HepG2 (cell line): ENCODE results near the gene KATNBL1. TPM values are rescaled to one million over a fixed set of nuclear protein-coding genes. Genes with fewer than 3 reads are reported as not detected.

Experiments
- ATAC-seq: fragments of 200-7000 bp; cut with Tn5 transposase; 3 replicates; pipeline ENCODE4 v1.9.1; 2020; ENCODE audit warnings: mild to moderate bottlenecking, moderate library complexity
- BruUV-seq: library from RNA; stranded (reverse); fragments of 400-500 nt; replicated peaks from 2 replicates; lab custom pipeline; 2021; lab: Mats Ljungman, UMichigan
- CTCF ChIA-PET: fragments of 300-600 bp; formaldehyde crosslinking; extraction: SDS; loops from one replicate; lab custom pipeline; 2021; ENCODE audit warnings: low total read pairs, inconsistent platforms, low intra/inter-chr PET ratio; lab: Yijun Ruan, JAX
- POLR2A ChIA-PET: fragments of 350-600 bp; sonication (Branson Sonifier 250); formaldehyde crosslinking; loops from one replicate; lab custom pipeline; 2020; ENCODE audit warnings: antibody characterized with exemption, inconsistent platforms; lab: Yijun Ruan, JAX
- DNase-seq: peaks from one replicate; pipeline ENCODE4 v3.0.0-alpha.2; 2015; ENCODE audit warnings: low spot score
- FAIRE-seq: peaks from 3 replicates; lab custom pipeline; 2011; peaks lifted over from hg19 to GRCh38; lab: Jason Lieb, UNC
- H2AFZ ChIP-seq: one replicate; pipeline ENCODE4 v1.6.1; 2011; ENCODE audit warnings: low read length, inconsistent platforms
- H3K27ac ChIP-seq: fragments of 300-600 bp; 3 replicates; pipeline ENCODE4 v1.8.0; 2011; ENCODE audit warnings: mixed run types, mild to moderate bottlenecking, mixed read lengths, low read length, inconsistent platforms; ENCODE audit not compliant: insufficient read depth; ENCODE audit errors: extremely low read length
- H3K27me3 ChIP-seq, 2 experiments: fragments of 200-600 bp in 1 of 2; 2 replicates in 1 of 2; 3 replicates in 1 of 2; pipeline versions ENCODE4 v1.6.0 to v1.8.0; 2011; ENCODE audit warnings: low read length in 2 of 2, mild to moderate bottlenecking in 2 of 2, moderate library complexity in 2 of 2, inconsistent platforms in 1 of 2; ENCODE audit not compliant: insufficient read depth in 2 of 2, control insufficient read depth in 1 of 2
- H3K36me3 ChIP-seq, 2 experiments: fragments of 200-600 bp in 1 of 2; replicated peaks in 1 of 2; 2 replicates in 1 of 2; 3 replicates in 1 of 2; pipeline versions ENCODE4 v1.5.1 to v1.8.0; 2011; ENCODE audit warnings: low read length in 2 of 2, inconsistent platforms in 1 of 2; ENCODE audit not compliant: insufficient read depth in 2 of 2, control insufficient read depth in 1 of 2
- H3K4me1 ChIP-seq: 2 replicates; pipeline ENCODE4 v1.5.1; 2012; ENCODE audit warnings: low read length, inconsistent platforms; ENCODE audit not compliant: insufficient read depth
- H3K4me2 ChIP-seq: 2 replicates; pipeline ENCODE4 v1.6.0; 2011; ENCODE audit warnings: low read depth, low read length, inconsistent platforms
- H3K4me3 ChIP-seq, 3 experiments: fragments of 200-600 bp in 1 of 3; sonication (generic), shearing (Covaris generic) in 1 of 3; replicated peaks in 1 of 3; 2 replicates each; pipeline ENCODE4 v1.5.1; 2011 to 2016; ENCODE audit warnings: low read length in 3 of 3, inconsistent platforms in 2 of 3, low read depth in 2 of 3, mild to moderate bottlenecking in 2 of 3, control low read depth in 1 of 3, mixed read lengths in 1 of 3; ENCODE audit not compliant: insufficient read depth in 1 of 3
- H3K79me2 ChIP-seq: one replicate; pipeline ENCODE4 v1.6.1; 2011; ENCODE audit warnings: low read length, inconsistent platforms; ENCODE audit not compliant: insufficient read depth
- H3K9ac ChIP-seq: 2 replicates; pipeline ENCODE4 v1.6.0; 2011; ENCODE audit warnings: mild to moderate bottlenecking, low read depth, low read length, inconsistent platforms; ENCODE audit not compliant: insufficient read depth
- H3K9me3 ChIP-seq: 2 replicates; pipeline ENCODE4 v1.5.1; 2012; ENCODE audit warnings: mild to moderate bottlenecking, low read length
- H4K20me1 ChIP-seq: 2 replicates; pipeline ENCODE4 v1.6.0; 2011; ENCODE audit warnings: inconsistent platforms, mild to moderate bottlenecking, low read length, moderate library complexity; ENCODE audit not compliant: insufficient read depth
- ATF2 ChIP-seq: sonication (generic); formaldehyde crosslinking; IDR thresholded peaks from 2 replicates; pipeline ENCODE4 v1.4.0; 2020; ENCODE audit warnings: missing genetic modification reagents
- EP300 ChIP-seq, 3 experiments: sonication (generic) in 1 of 3; formaldehyde crosslinking in 1 of 3; IDR thresholded peaks; 2 replicates each; pipeline versions ENCODE4 v1.5.1 to v1.6.1; 2011 to 2020; ENCODE audit warnings: low read depth in 2 of 3, low read length in 2 of 3, borderline replicate concordance in 1 of 3, improper control_type of control experiment in 1 of 3, mild to moderate bottlenecking in 1 of 3, missing genetic modification reagents in 1 of 3, moderate library complexity in 1 of 3
- HNRNPL ChIP-seq: fragments of 200-400 bp; formaldehyde crosslinking; IDR thresholded peaks from 2 replicates; pipeline ENCODE4 v1.6.1; 2017; ENCODE audit warnings: mild to moderate bottlenecking, low read depth, low read length
- MLXIP ChIP-seq: sonication (generic); formaldehyde crosslinking; IDR thresholded peaks from 2 replicates; pipeline ENCODE4 v1.9.0; 2021; ENCODE audit warnings: missing genetic modification reagents, borderline replicate concordance
- MXD3 ChIP-seq: IDR thresholded peaks from 2 replicates; pipeline ENCODE4 v1.6.1; 2016; ENCODE audit warnings: mild to moderate bottlenecking, missing biosample characterization, missing genetic modification reagents
- NFRKB ChIP-seq: fragments of 450-650 bp; IDR thresholded peaks from 2 replicates; pipeline ENCODE4 v1.6.1; 2017
- PHB2 ChIP-seq: fragments of 450-650 bp; IDR thresholded peaks from 2 replicates; pipeline ENCODE4 v1.6.1; 2018; ENCODE audit not compliant: partially characterized antibody
- TBP ChIP-seq: sonication (generic); formaldehyde crosslinking; IDR thresholded peaks from 2 replicates; pipeline ENCODE4 v1.5.0; 2020; ENCODE audit warnings: missing genetic modification reagents
- ZFYVE20 ChIP-seq: sonication (generic); formaldehyde crosslinking; IDR thresholded peaks from 2 replicates; pipeline ENCODE4 v1.8.0; 2023; ENCODE audit warnings: low read depth, mild to moderate bottlenecking, moderate library complexity, missing genetic modification reagents, borderline replicate concordance
- ZNF552 ChIP-seq: sonication (generic); formaldehyde crosslinking; IDR thresholded peaks from 2 replicates; pipeline ENCODE4 v1.9.0; 2022; ENCODE audit warnings: missing genetic modification reagents, mild to moderate bottlenecking, borderline replicate concordance
- ZNF746 ChIP-seq: sonication (generic); formaldehyde crosslinking; IDR thresholded peaks from 2 replicates; pipeline ENCODE4 v1.8.0; 2022; ENCODE audit warnings: mild to moderate bottlenecking, missing genetic modification reagents
- ZNF790 ChIP-seq: sonication (generic); formaldehyde crosslinking; IDR thresholded peaks from 2 replicates; pipeline ENCODE4 v1.8.0; 2022; ENCODE audit warnings: missing genetic modification reagents, mild to moderate bottlenecking, borderline replicate concordance
- WGBS: methylation state at CpG from one replicate; pipeline ENCODE4 v1.1.6; 2017; ENCODE audit warnings: low lambda C conversion rate; 5-methylcytosine and 5-hydroxymethylcytosine counted together
- in situ Hi-C: cut with HindIII; loops from 2 replicates; pipeline ENCODE4 v1.10.0; 2017; ENCODE audit warnings: low pct_unique_long_range_greater_than_20kb; ENCODE audit not compliant: extremely low pct_ligation_motif_present
- intact Hi-C: fragments of 100-400 bp; cut with micrococcal nuclease; formaldehyde crosslinking; loops from one replicate; pipeline ENCODE4 v1.10.0; 2022; ENCODE audit not compliant: unreplicated experiment
- polyA plus RNA-seq, 8 experiments: library from polyadenylated mRNA; depleted of rRNA in 3 of 8; stranded (reverse) in 7 of 8; unstranded in 1 of 8; fragments of >200 nt; fragmentation: Illumina TruSeq in 4 of 8; extraction: Trizol in 4 of 8; gene quantifications; 2 replicates each; pipeline versions ENCODE4 v1.2.1 to v1.2.3, GENCODE V29; 2011 to 2016; ENCODE audit warnings: low read depth in 4 of 8, missing spikeins in 1 of 8, mixed read lengths in 1 of 8; ENCODE audit not compliant: insufficient read depth in 1 of 8
- total RNA-seq, 5 experiments: library from RNA; depleted of rRNA; stranded (reverse); fragments of >200 nt; fragmentation: Illumina TruSeq; extraction: Trizol; gene quantifications; 2 replicates each; pipeline ENCODE4 v1.2.3, GENCODE V29; 2016; ENCODE audit warnings: low read depth in 1 of 5
- TF ChIP-seq, protein P1 (sequence below): sonication (generic); formaldehyde crosslinking; IDR thresholded peaks from 2 replicates; pipeline ENCODE4 v1.9.0; 2021; ENCODE audit warnings: missing genetic modification reagents, borderline replicate concordance
- TF ChIP-seq, protein P2 (sequence below): sonication (generic); formaldehyde crosslinking; IDR thresholded peaks from 2 replicates; pipeline ENCODE4 v1.8.1; 2023; ENCODE audit warnings: mild to moderate bottlenecking, missing genetic modification reagents, borderline replicate concordance

KATNBL1 gene
- total and polyA plus RNA-seq, 2 of the 13 experiments (the other 11 are each of a cell fraction or from before 2014, with no cell fraction given) = 23.4 to 42.8 TPM

DNA sequence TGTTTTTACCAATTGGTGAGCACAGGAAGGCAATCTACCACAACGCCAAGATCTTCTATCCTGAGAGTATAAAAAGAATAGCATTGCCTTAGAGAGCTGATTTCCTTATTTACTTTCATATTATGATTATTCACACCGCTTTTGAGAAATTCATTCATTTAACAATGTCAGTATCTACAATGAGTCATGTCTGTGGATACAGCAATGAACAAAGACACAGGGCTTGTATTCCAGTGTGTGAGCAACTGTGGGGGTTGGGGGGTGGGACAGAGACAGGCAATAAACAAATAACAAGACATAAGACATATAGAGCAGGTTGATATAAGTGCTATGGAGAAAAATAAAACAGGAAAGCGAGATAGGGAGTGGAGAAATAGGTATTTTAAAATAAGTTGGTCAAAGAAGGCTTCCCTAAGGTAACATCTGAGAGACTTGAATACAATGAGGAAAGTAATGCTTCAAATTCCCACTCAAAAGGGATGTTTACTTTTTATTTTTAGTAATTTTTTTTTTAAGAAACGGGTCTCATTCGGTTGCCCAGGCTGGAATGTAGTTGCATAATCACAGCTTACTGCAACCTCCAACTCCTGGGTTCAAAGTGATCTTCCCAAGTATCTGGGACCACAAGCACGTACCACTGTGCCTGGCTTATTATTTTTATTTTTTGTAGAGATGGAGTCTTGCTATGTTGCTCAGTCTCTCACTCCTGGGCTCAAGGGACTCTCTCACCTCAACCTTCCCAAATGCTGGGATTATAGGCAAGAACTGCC, 62.3 kb downstream of the KATNBL1 start (continued):
- TF ChIP-seq TBP (CRISPR knock-in tag) = no peak

DNA sequence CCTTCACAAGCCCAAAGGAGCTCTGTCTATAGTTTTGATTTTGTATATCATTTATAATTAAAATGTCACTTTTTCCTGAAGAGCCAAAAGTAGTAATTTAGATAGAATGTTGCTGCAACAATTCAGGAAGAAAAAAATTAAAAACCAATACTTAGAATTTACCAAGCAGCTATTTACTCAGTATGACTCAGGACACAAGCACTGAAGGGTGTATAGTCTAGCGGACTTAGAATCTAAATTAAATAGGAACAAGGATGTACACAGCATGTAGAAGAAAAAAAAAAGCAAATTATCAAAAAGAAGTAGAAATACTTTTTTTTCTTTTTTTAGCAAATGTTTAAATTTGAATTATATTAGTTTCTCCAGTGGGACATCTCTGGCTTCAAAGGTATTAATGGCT, 76.4 kb downstream of the KATNBL1 start:
- no peak overlapping the region for H3K4me2 ChIP-seq
- ATAC-seq = no peak
- in situ Hi-C loops = no loop called here
- no peaks in the 10 kb centered on the region for H4K20me1 ChIP-seq
- POLR2A ChIA-PET = interaction anchor here (1.1 to 2.2 kb wide), 2 partner anchors 32 kb away, joined by 3 to 6 read pairs; partner anchors contain the start of genes EMC7 and PGBD4
- H3K9me3 ChIP-seq = no peaks in the 10 kb centered on the region
- BruUV-seq = no TSS peak
- WGBS = 77% methylated on average over 1 of the region's 1 CpG
- H2AFZ ChIP-seq = no peak overlapping the region
- DNase-seq = peak; percentile 19
- no peak for FAIRE-seq
- H3K79me2 ChIP-seq = no peaks in the 10 kb centered on the region
- intact Hi-C loops = no loop called here
- H3K4me3 ChIP-seq = no peak overlapping the region
- H3K27me3 ChIP-seq = no peaks in the 10 kb centered on the region
- CTCF ChIA-PET = no interaction called here
- H3K36me3 ChIP-seq = no peaks in the 10 kb centered on the region
- H3K27ac ChIP-seq = no peak overlapping the region
- H3K9ac ChIP-seq = no peak overlapping the region
- H3K4me1 ChIP-seq = no peaks in the 10 kb centered on the region; the same call in 1 of the 2 replicates
- TF ChIP-seq MLXIP (CRISPR knock-in tag) (no peak), ZFYVE20 (CRISPR knock-in tag) (no peak), ZNF552 (CRISPR knock-in tag) (no peak), HNRNPL (no peak), MXD3 (CRISPR knock-in tag) (no peak), ATF2 (CRISPR knock-in tag) (no peak), NFRKB (no peak), PHB2 (no peak), EP300 (IDR thresholded peaks at IDR 0.05; ENCODE audit: low read depth in 2 of 2, low read length in 2 of 2) (no peak), EP300 (CRISPR knock-in tag; IDR thresholded peaks at IDR 0.05; ENCODE audit: borderline replicate concordance) (no peak), ZNF790 (CRISPR knock-in tag) (no peak), ZNF746 (CRISPR knock-in tag) (no peak)
- TF ChIP-seq, protein P1, sequence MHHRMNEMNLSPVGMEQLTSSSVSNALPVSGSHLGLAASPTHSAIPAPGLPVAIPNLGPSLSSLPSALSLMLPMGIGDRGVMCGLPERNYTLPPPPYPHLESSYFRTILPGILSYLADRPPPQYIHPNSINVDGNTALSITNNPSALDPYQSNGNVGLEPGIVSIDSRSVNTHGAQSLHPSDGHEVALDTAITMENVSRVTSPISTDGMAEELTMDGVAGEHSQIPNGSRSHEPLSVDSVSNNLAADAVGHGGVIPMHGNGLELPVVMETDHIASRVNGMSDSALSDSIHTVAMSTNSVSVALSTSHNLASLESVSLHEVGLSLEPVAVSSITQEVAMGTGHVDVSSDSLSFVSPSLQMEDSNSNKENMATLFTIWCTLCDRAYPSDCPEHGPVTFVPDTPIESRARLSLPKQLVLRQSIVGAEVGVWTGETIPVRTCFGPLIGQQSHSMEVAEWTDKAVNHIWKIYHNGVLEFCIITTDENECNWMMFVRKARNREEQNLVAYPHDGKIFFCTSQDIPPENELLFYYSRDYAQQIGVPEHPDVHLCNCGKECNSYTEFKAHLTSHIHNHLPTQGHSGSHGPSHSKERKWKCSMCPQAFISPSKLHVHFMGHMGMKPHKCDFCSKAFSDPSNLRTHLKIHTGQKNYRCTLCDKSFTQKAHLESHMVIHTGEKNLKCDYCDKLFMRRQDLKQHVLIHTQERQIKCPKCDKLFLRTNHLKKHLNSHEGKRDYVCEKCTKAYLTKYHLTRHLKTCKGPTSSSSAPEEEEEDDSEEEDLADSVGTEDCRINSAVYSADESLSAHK (CRISPR knock-in tag) = no peak
- TF ChIP-seq, protein P2, sequence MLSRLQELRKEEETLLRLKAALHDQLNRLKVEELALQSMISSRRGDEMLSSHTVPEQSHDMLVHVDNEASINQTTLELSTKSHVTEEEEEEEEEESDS = no peak
